Neural cell (in vitro differentiated cells): ENCODE results near the gene MEAK7. TPM values are rescaled to one million over a fixed set of nuclear protein-coding genes. Genes with fewer than 3 reads are reported as not detected.

ENCODE experiments used
- H2AFZ ChIP-seq: fragments of 200-600, 300-800 bp; sonication (generic), shearing (Covaris generic); 2 replicates; pipeline ENCODE4 v1.6.0; 2014; ENCODE audit warnings: low read depth, mild to moderate bottlenecking, antibody characterized with exemption, low read length, moderate library complexity
- H3F3A ChIP-seq: fragments of 200-600 bp; shearing (Covaris generic); 2 replicates; pipeline ENCODE4 v1.6.1; 2016; ENCODE audit warnings: mild to moderate bottlenecking, moderate library complexity, mixed read lengths, antibody characterized with exemption, low read length; ENCODE audit not compliant: insufficient read depth, poor library complexity, severe bottlenecking
- H3K27ac ChIP-seq: fragments of 200-600, 300-800 bp; sonication (generic), shearing (Covaris generic); 2 replicates; pipeline ENCODE4 v1.5.1; 2014; ENCODE audit warnings: mild to moderate bottlenecking, low read length, moderate library complexity
- H3K27me3 ChIP-seq: fragments of 300-800, 200-600 bp; sonication (generic), shearing (Covaris generic); 2 replicates; pipeline ENCODE4 v1.6.0; 2014; ENCODE audit warnings: mild to moderate bottlenecking, low read depth, low read length, moderate library complexity; ENCODE audit not compliant: insufficient read depth
- H3K36me3 ChIP-seq: fragments of 300-800, 200-600 bp; sonication (generic), shearing (Covaris generic); 2 replicates; pipeline ENCODE4 v1.5.1; 2014; ENCODE audit warnings: mild to moderate bottlenecking, antibody characterized with exemption, low read length, moderate library complexity; ENCODE audit not compliant: insufficient read depth
- H3K4me2 ChIP-seq: fragments of 300-800, 200-600 bp; sonication (generic), shearing (Covaris generic); 2 replicates; pipeline ENCODE4 v1.6.0; 2014; ENCODE audit warnings: mild to moderate bottlenecking, low read length
- H3K4me3 ChIP-seq: fragments of 300-800, 200-600 bp; sonication (generic), shearing (Covaris generic); 2 replicates; pipeline ENCODE4 v1.5.1; 2014; ENCODE audit warnings: mild to moderate bottlenecking, low read length, moderate library complexity
- H3K79me2 ChIP-seq: fragments of 200-600 bp; shearing (Covaris generic); replicated peaks from 2 replicates; pipeline ENCODE4 v1.6.0; 2014; ENCODE audit warnings: mild to moderate bottlenecking, low read length, moderate library complexity; ENCODE audit not compliant: insufficient read depth
- H3K9ac ChIP-seq: fragments of 300-800, 200-600 bp; sonication (generic), shearing (Covaris generic); 2 replicates; pipeline ENCODE4 v1.6.1; 2016; ENCODE audit warnings: mild to moderate bottlenecking, low read length, mixed read lengths
- H3K9me2 ChIP-seq: fragments of 200-600 bp; shearing (Covaris generic); 2 replicates; pipeline ENCODE4 v1.6.1; 2016; ENCODE audit warnings: mild to moderate bottlenecking, low read length, mixed read lengths; ENCODE audit not compliant: insufficient read depth
- H3K9me3 ChIP-seq: fragments of 200-600, 300-800 bp; sonication (generic), shearing (Covaris generic); 2 replicates; pipeline ENCODE4 v1.6.1; 2016; ENCODE audit warnings: mild to moderate bottlenecking, mixed run types, low read length, moderate library complexity, mixed read lengths
- H4K20me1 ChIP-seq: fragments of 200-600 bp; shearing (Covaris generic); 2 replicates; pipeline ENCODE4 v1.6.1; 2016; ENCODE audit warnings: mild to moderate bottlenecking, mixed run types; ENCODE audit not compliant: insufficient read depth
- EP300 ChIP-seq: fragments of 450-650 bp; conservative IDR thresholded peaks from 2 replicates; pipeline ENCODE4 v1.6.1; 2014; ENCODE audit warnings: antibody characterized with exemption, mild to moderate bottlenecking, moderate library complexity; ENCODE audit not compliant: poor library complexity, severe bottlenecking
- EZH2 ChIP-seq: fragments of 200-600, 300-800 bp; shearing (Covaris generic), sonication (generic); IDR thresholded peaks from 2 replicates; pipeline ENCODE4 v1.6.1; 2014; ENCODE audit warnings: antibody characterized with exemption, low read length, borderline replicate concordance, mild to moderate bottlenecking; ENCODE audit not compliant: insufficient read depth, poor library complexity, severe bottlenecking
- MXI1 ChIP-seq: fragments of 450-650 bp; conservative IDR thresholded peaks from 2 replicates; pipeline ENCODE4 v1.6.1; 2014; ENCODE audit warnings: antibody characterized with exemption, mild to moderate bottlenecking; ENCODE audit not compliant: poor library complexity, severe bottlenecking
- POLR2AphosphoS5 ChIP-seq: IDR thresholded peaks from 2 replicates; pipeline ENCODE4 v1.6.1; 2012
- RAD21 ChIP-seq: fragments of 450-650 bp; conservative IDR thresholded peaks from 2 replicates; pipeline ENCODE4 v1.6.1; 2014; ENCODE audit warnings: antibody characterized with exemption, mild to moderate bottlenecking, moderate library complexity
- REST ChIP-seq: IDR thresholded peaks from 2 replicates; pipeline ENCODE4 v1.6.1; 2012; ENCODE audit warnings: borderline replicate concordance
- SMC3 ChIP-seq: fragments of 450-650 bp; conservative IDR thresholded peaks from 2 replicates; pipeline ENCODE4 v1.6.1; 2014; ENCODE audit warnings: antibody characterized with exemption, mild to moderate bottlenecking, moderate library complexity; ENCODE audit not compliant: poor library complexity
- TAF1 ChIP-seq: IDR thresholded peaks from 2 replicates; pipeline ENCODE4 v1.6.1; 2012; ENCODE audit warnings: low read depth
- polyA plus RNA-seq: library from polyadenylated mRNA; depleted of rRNA; stranded (reverse); fragments of >200 nt; gene quantifications from 2 replicates; pipeline ENCODE4 v1.2.3, GENCODE V29; 2014
- TF ChIP-seq, protein P1 (sequence below): fragments of 450-650 bp; IDR thresholded peaks from 2 replicates; pipeline ENCODE4 v1.5.1; 2014; ENCODE audit warnings: antibody characterized with exemption, mild to moderate bottlenecking, moderate library complexity; ENCODE audit not compliant: poor library complexity, severe bottlenecking

Gene MEAK7
- polyA plus RNA-seq, 1 donor from 2014 or later, result 12.4 TPM

GRCh38 chr16:84548971-84549844, 44.7 kb upstream of the MEAK7 start:
- H4K20me1 ChIP-seq, result no peaks in the 10 kb centered on the region
- H3K27me3 ChIP-seq, result no peaks in the 10 kb centered on the region
- no peaks in the 10 kb centered on the region for H3K36me3 ChIP-seq
- H2AFZ ChIP-seq, result no peak overlapping the region
- no peak overlapping the region for H3K4me3 ChIP-seq
- H3K4me2 ChIP-seq, result no peak overlapping the region
- H3K9me3 ChIP-seq, result no peaks in the 10 kb centered on the region
- no peak for TF ChIP-seq EZH2
- TF ChIP-seq EP300, result no peak
- no peak for TF ChIP-seq MXI1
- TF ChIP-seq, protein P1, sequence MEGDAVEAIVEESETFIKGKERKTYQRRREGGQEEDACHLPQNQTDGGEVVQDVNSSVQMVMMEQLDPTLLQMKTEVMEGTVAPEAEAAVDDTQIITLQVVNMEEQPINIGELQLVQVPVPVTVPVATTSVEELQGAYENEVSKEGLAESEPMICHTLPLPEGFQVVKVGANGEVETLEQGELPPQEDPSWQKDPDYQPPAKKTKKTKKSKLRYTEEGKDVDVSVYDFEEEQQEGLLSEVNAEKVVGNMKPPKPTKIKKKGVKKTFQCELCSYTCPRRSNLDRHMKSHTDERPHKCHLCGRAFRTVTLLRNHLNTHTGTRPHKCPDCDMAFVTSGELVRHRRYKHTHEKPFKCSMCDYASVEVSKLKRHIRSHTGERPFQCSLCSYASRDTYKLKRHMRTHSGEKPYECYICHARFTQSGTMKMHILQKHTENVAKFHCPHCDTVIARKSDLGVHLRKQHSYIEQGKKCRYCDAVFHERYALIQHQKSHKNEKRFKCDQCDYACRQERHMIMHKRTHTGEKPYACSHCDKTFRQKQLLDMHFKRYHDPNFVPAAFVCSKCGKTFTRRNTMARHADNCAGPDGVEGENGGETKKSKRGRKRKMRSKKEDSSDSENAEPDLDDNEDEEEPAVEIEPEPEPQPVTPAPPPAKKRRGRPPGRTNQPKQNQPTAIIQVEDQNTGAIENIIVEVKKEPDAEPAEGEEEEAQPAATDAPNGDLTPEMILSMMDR, result no peak
- no peak for TF ChIP-seq RAD21
- TF ChIP-seq POLR2AphosphoS5, result no peak
- H3K27ac ChIP-seq, result no peak overlapping the region
- no peaks in the 10 kb centered on the region for H3K79me2 ChIP-seq
- H3K9ac ChIP-seq, result no peak overlapping the region
- no peaks in the 10 kb centered on the region for H3F3A ChIP-seq
- no peaks in the 10 kb centered on the region for H3K9me2 ChIP-seq

GRCh38 chr16:84548508-84548907, 44.0 kb upstream of the MEAK7 start:
- TF ChIP-seq RAD21, result no peak
- Histone ChIP-seq H3K9me3 (no peaks in the 10 kb centered on the region), H3K9ac (no peak overlapping the region), H3K4me3 (no peak overlapping the region), H3K27ac (no peak overlapping the region), H3K9me2 (no peaks in the 10 kb centered on the region), H3K4me2 (no peak overlapping the region), H4K20me1 (no peaks in the 10 kb centered on the region), H3K36me3 (no peaks in the 10 kb centered on the region), H3K79me2 (no peaks in the 10 kb centered on the region), H2AFZ (no peak overlapping the region), H3F3A (no peaks in the 10 kb centered on the region), H3K27me3 (no peaks in the 10 kb centered on the region)

GRCh38 chr16:84547546-84548061, 43.1 kb upstream of the MEAK7 start:
- no peaks in the 10 kb centered on the region for H3K79me2 ChIP-seq
- H2AFZ ChIP-seq, result no peak overlapping the region
- no peaks in the 10 kb centered on the region for H3K27me3 ChIP-seq
- no peak overlapping the region for H3K9ac ChIP-seq
- no peaks in the 10 kb centered on the region for H3K36me3 ChIP-seq
- no peak overlapping the region for H3K4me3 ChIP-seq
- H3K4me2 ChIP-seq, result no peak overlapping the region
- TF ChIP-seq EZH2 (no peak), REST (no peak), EP300 (no peak), SMC3 (no peak), POLR2AphosphoS5 (no peak), MXI1 (no peak), TAF1 (no peak)
- TF ChIP-seq, protein P1, result no peak
- no peaks in the 10 kb centered on the region for H3K9me2 ChIP-seq
- no peaks in the 10 kb centered on the region for H3F3A ChIP-seq
- no peaks in the 10 kb centered on the region for H4K20me1 ChIP-seq
- H3K9me3 ChIP-seq, result no peaks in the 10 kb centered on the region
- no peak overlapping the region for H3K27ac ChIP-seq
